ENCODE results near the gene MAML1. TPM values are rescaled to one million over a fixed set of nuclear protein-coding genes. Genes with fewer than 3 reads are reported as not detected.

MAML1 gene
- total and polyA plus RNA-seq, 4 donors: 2.2 to 7.6 (median 6.3) TPM

DNA sequence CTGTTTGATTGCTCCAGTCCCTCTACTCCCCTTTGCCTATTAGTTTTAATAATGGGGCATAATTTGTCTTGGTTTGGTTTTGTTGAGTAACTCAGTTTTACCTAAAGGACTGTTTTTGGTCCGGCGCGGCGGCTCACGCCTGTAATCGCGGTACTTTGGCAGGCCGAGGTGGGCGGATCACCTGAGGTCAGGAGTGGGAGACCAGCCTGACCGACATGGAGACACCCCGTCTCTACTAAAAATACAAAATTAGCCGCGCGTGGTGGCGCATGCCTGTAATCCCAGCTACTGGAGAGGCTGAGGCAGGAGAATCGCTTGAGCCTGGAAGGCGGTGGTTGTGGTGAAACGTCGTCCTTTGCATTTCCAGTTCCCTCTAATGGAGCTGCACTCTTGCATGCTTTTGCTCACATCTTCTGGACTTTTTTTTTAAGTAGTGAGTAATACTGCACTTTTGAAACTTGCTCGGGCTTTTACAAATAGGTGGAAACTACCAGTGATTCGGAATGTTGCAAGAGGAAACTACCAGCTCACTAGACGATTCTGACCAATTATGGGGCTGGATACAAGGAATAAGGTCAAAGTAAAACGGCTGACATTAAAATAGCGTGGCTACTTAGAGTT lies 721 bp upstream of the MAML1 start:
- no peak for TF ChIP-seq GABPA (IDR thresholded peaks at IDR 0.05 in 1 of 2, conservative IDR thresholded peaks at IDR 0.05 in 1 of 2)
- TF ChIP-seq, protein P1, sequence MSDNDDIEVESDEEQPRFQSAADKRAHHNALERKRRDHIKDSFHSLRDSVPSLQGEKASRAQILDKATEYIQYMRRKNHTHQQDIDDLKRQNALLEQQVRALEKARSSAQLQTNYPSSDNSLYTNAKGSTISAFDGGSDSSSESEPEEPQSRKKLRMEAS (IDR thresholded peaks at IDR 0.05): no peak
- no peak for TF ChIP-seq RAD21 (IDR thresholded peaks at IDR 0.05)
- TF ChIP-seq NR2F2 (IDR thresholded peaks at IDR 0.05): no peak
- TF ChIP-seq, protein P2, sequence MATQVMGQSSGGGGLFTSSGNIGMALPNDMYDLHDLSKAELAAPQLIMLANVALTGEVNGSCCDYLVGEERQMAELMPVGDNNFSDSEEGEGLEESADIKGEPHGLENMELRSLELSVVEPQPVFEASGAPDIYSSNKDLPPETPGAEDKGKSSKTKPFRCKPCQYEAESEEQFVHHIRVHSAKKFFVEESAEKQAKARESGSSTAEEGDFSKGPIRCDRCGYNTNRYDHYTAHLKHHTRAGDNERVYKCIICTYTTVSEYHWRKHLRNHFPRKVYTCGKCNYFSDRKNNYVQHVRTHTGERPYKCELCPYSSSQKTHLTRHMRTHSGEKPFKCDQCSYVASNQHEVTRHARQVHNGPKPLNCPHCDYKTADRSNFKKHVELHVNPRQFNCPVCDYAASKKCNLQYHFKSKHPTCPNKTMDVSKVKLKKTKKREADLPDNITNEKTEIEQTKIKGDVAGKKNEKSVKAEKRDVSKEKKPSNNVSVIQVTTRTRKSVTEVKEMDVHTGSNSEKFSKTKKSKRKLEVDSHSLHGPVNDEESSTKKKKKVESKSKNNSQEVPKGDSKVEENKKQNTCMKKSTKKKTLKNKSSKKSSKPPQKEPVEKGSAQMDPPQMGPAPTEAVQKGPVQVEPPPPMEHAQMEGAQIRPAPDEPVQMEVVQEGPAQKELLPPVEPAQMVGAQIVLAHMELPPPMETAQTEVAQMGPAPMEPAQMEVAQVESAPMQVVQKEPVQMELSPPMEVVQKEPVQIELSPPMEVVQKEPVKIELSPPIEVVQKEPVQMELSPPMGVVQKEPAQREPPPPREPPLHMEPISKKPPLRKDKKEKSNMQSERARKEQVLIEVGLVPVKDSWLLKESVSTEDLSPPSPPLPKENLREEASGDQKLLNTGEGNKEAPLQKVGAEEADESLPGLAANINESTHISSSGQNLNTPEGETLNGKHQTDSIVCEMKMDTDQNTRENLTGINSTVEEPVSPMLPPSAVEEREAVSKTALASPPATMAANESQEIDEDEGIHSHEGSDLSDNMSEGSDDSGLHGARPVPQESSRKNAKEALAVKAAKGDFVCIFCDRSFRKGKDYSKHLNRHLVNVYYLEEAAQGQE (IDR thresholded peaks at IDR 0.05): no peak
- TF ChIP-seq HNF4G (IDR thresholded peaks at IDR 0.05): no peak
- TF ChIP-seq SP1 (IDR thresholded peaks at IDR 0.05): no peak
- TF ChIP-seq YY1 (IDR thresholded peaks at IDR 0.05): no peak
- no peak for TF ChIP-seq RXRA (IDR thresholded peaks at IDR 0.05)
- no peak for TF ChIP-seq EGR1 (IDR thresholded peaks at IDR 0.05; ENCODE audit: low read depth in 2 of 2)
- TF ChIP-seq FOXA2 (IDR thresholded peaks at IDR 0.05): no peak
- TF ChIP-seq, protein P3, sequence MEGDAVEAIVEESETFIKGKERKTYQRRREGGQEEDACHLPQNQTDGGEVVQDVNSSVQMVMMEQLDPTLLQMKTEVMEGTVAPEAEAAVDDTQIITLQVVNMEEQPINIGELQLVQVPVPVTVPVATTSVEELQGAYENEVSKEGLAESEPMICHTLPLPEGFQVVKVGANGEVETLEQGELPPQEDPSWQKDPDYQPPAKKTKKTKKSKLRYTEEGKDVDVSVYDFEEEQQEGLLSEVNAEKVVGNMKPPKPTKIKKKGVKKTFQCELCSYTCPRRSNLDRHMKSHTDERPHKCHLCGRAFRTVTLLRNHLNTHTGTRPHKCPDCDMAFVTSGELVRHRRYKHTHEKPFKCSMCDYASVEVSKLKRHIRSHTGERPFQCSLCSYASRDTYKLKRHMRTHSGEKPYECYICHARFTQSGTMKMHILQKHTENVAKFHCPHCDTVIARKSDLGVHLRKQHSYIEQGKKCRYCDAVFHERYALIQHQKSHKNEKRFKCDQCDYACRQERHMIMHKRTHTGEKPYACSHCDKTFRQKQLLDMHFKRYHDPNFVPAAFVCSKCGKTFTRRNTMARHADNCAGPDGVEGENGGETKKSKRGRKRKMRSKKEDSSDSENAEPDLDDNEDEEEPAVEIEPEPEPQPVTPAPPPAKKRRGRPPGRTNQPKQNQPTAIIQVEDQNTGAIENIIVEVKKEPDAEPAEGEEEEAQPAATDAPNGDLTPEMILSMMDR (IDR thresholded peaks at IDR 0.05; ENCODE audit: low read depth, low read length, missing input control): no peak
- no peak for TF ChIP-seq JUND (IDR thresholded peaks at IDR 0.05)
- TF ChIP-seq FOXA1 (IDR thresholded peaks at IDR 0.05): no peak
- TF ChIP-seq, protein P4, sequence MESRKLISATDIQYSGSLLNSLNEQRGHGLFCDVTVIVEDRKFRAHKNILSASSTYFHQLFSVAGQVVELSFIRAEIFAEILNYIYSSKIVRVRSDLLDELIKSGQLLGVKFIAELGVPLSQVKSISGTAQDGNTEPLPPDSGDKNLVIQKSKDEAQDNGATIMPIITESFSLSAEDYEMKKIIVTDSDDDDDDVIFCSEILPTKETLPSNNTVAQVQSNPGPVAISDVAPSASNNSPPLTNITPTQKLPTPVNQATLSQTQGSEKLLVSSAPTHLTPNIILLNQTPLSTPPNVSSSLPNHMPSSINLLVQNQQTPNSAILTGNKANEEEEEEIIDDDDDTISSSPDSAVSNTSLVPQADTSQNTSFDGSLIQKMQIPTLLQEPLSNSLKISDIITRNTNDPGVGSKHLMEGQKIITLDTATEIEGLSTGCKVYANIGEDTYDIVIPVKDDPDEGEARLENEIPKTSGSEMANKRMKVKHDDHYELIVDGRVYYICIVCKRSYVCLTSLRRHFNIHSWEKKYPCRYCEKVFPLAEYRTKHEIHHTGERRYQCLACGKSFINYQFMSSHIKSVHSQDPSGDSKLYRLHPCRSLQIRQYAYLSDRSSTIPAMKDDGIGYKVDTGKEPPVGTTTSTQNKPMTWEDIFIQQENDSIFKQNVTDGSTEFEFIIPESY (IDR thresholded peaks at IDR 0.05): no peak
- peak overlapping the region; percentile 24 to 41 (median 29) for H3K4me3 ChIP-seq (ENCODE audit: low read depth in 1 of 3, low read length in 3 of 3)
- H3K36me3 ChIP-seq (ENCODE audit: control insufficient read depth in 4 of 4, insufficient read depth in 3 of 4, low read depth in 1 of 4, low read length in 3 of 4): peaks cover 6 to 36% (median 31%) of the 10 kb centered on the region in 4 donors
- H3K27ac ChIP-seq (ENCODE audit: low read depth in 1 of 2, low read length in 2 of 2): peak overlapping the region; percentile 84 to 94
- H3K9ac ChIP-seq (ENCODE audit: low read depth in 1 of 2, low read length in 2 of 2): peak overlapping the region; percentile 49 to 83
- WGBS: 50% methylated on average over 24 of the region's 24 CpGs
- peaks cover 5 to 36% (median 27%) of the 10 kb centered on the region in 4 donors for H3K4me1 ChIP-seq (ENCODE audit: control insufficient read depth in 4 of 4, insufficient read depth in 4 of 4, low read length in 3 of 4)
- H3K27me3 ChIP-seq (ENCODE audit: control insufficient read depth in 4 of 4, insufficient read depth in 4 of 4, low read length in 3 of 4): no peaks in the 10 kb centered on the region
- DNase-seq (ENCODE audit: low spot score): no peak
- no peaks in the 10 kb centered on the region for H3K9me3 ChIP-seq (ENCODE audit: control insufficient read depth in 4 of 4, low read length in 3 of 4)
